ENCODE measurements around the gene FUCA1.
"Not testable (repeated sequence)": the region's sequence is repeated elsewhere in the genome, so short reads cannot be mapped to it uniquely, and the experiment has no call there.

Gene FUCA1

GRCh38 chr1:23838401-23838866, 29.7 kb downstream of the FUCA1 start:
- peak; percentile 62 to 73 for DNase-seq (ENCODE audit: low read depth in 2 of 2)

GRCh38 chr1:23837908-23838307, 30.2 kb downstream of the FUCA1 start:
- DNase-seq (ENCODE audit: low read depth in 2 of 2), result no peak

- DNase-seq (ENCODE audit: low read depth in 2 of 2), result no peak
Observed at GRCh38 chr1:23836037-23836436, 32.1 kb downstream of the FUCA1 start.

GRCh38 chr1:23834156-23834555, 33.9 kb downstream of the FUCA1 start:
- DNase-seq (ENCODE audit: low read depth in 2 of 2), result not testable (repeated sequence)

GRCh38 chr1:23827717-23828116, 40.4 kb downstream of the FUCA1 start:
- DNase-seq (ENCODE audit: low read depth in 2 of 2), result no peak

- DNase-seq (ENCODE audit: low read depth in 2 of 2), result not testable (repeated sequence)
Observed at GRCh38 chr1:23826590-23826989, 41.5 kb downstream of the FUCA1 start.

- no peak for DNase-seq (ENCODE audit: low read depth in 2 of 2)
Observed at GRCh38 chr1:23825762-23826522, 42.1 kb downstream of the FUCA1 start.

GRCh38 chr1:23825076-23825761, 42.9 kb downstream of the FUCA1 start, which contains the start of gene HMGCL:
Gene HMGCL, minus strand, starts transcription at chr1:23825429. Its CDS starts 14 bp downstream, at chr1:23825415.
- DNase-seq (ENCODE audit: low read depth in 2 of 2), result peak; percentile 80 to 87

- DNase-seq (ENCODE audit: low read depth in 2 of 2), result no peak
Observed at GRCh38 chr1:23824711-23825075, 43.4 kb downstream of the FUCA1 start.

- DNase-seq (ENCODE audit: low read depth in 2 of 2), result no peak
Observed at GRCh38 chr1:23823767-23824166, 44.3 kb downstream of the FUCA1 start.

GRCh38 chr1:23817633-23818032, 50.5 kb downstream of the FUCA1 start:
- DNase-seq (ENCODE audit: low read depth in 2 of 2), result no peak

GRCh38 chr1:23816906-23817305, 51.2 kb downstream of the FUCA1 start:
- no peak for DNase-seq (ENCODE audit: low read depth in 2 of 2)

- DNase-seq (ENCODE audit: low read depth in 2 of 2), result no peak
Observed at GRCh38 chr1:23816361-23816760, 51.7 kb downstream of the FUCA1 start.

- DNase-seq (ENCODE audit: low read depth in 2 of 2), result no peak
Observed at GRCh38 chr1:23814016-23814415, 54.1 kb downstream of the FUCA1 start.

GRCh38 chr1:23810818-23811540, 57.1 kb downstream of the FUCA1 start:
- no peak for DNase-seq (ENCODE audit: low read depth in 2 of 2)

- peak; percentile 64 to 68 for DNase-seq (ENCODE audit: low read depth in 2 of 2)
Observed at GRCh38 chr1:23809751-23810171, 58.3 kb downstream of the FUCA1 start.

- DNase-seq (ENCODE audit: low read depth in 2 of 2), result no peak
Observed at GRCh38 chr1:23807453-23807852, 60.6 kb downstream of the FUCA1 start.

GRCh38 chr1:23806280-23806679, 61.8 kb downstream of the FUCA1 start:
- no peak for DNase-seq (ENCODE audit: low read depth in 2 of 2)

GRCh38 chr1:23805025-23805424, 63.1 kb downstream of the FUCA1 start:
- DNase-seq (ENCODE audit: low read depth in 2 of 2), result no peak

- DNase-seq (ENCODE audit: low read depth in 2 of 2), result no peak
Observed at GRCh38 chr1:23804183-23804835, 63.8 kb downstream of the FUCA1 start.

GRCh38 chr1:23803674-23804073, 64.4 kb downstream of the FUCA1 start:
- no peak for DNase-seq (ENCODE audit: low read depth in 2 of 2)

- DNase-seq (ENCODE audit: low read depth in 2 of 2), result not testable (repeated sequence)
Observed at GRCh38 chr1:23802809-23803342, 65.2 kb downstream of the FUCA1 start.

Measured in stimulated activated CD8-positive, alpha-beta memory T cell treated with anti-CD3 and anti-CD28 coated beads, Interleukin-7, amount 100 ng/mL, for 4 hours (primary cell).